ENCODE measurements around the gene ARFRP1. TPM values are rescaled to one million over a fixed set of nuclear protein-coding genes. Genes with fewer than 3 reads are reported as not detected.

Gene ARFRP1
- total and polyA plus RNA-seq, 2 of the 4 experiments (the other 2 are of a cell fraction): 25.3 to 36.6 TPM

DNA sequence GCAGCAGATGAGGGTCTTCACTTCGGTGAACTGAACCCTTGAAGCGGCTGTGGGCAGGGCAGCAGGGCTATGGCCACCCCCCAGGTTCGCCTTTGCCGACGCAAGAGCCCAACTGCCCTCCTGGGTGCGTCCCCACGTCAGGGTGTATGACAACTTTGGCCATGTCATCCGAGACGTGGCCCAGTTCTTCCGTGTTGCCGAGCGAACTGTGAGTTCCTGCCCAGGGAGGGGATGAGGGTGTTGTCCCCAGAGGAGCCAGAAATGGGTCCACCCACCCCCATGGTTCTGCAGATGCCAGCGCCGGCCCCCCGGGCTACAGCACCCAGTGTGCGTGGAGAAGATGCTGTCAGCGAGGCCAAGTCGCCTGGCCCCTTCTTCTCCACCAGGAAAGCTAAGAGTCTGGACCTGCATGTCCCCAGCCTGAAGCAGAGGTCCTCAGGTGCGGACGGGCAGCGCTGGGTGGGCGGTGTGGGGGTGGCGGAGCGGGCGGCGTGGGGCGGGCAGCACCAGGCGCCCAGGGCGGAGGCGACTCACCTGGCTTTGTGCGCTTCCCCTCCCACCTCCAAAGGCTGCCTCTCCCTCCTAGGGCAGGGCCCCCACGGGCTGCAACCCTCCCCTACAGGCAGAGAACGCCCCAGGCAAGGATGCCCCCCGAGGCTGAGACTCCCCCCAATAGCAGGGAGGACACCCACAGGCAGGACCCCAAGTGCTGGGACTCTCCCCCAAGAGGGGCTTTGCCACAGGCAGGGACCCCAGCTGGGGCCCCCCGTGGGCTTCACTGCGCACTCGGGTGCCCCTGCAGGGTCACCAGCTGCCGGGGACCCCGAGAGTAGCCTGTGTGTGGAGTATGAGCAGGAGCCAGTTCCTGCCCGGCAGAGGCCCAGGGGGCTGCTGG, 17.5 kb downstream of the ARFRP1 start:
- intact Hi-C loops (cut with micrococcal nuclease) (no loop called here), in situ Hi-C loops (cut with MboI; ENCODE audit: low sequenced_read_pairs) (no loop called here), dilution Hi-C loops (cut with HindIII; ENCODE audit: low sequenced_read_pairs, unreplicated experiment) (no loop called here)
- 97% methylated on average over 13 of the region's 40 CpGs; no CpG with 5 or more reads in 1 of the 2 experiments for WGBS, 2 experiments (ENCODE audit: extremely low coverage in 2 of 2, insufficient read length in 1 of 2)
- BruUV-seq (replicated peaks): no TSS peak
- DNase-seq: no peak
- H3K4me3 ChIP-seq (ENCODE audit: insufficient read depth, low read depth, low read length): no peak overlapping the region
- H2BK5ac ChIP-seq (ENCODE audit: low read depth, low read length, poor library complexity, severe bottlenecking): no peak overlapping the region
- peak overlapping the region; percentile 50 for H2AK9ac ChIP-seq (replicated peaks; ENCODE audit: low read depth, low read length, poor library complexity)
- no peaks in the 10 kb centered on the region for H3K27me3 ChIP-seq (ENCODE audit: control insufficient read depth, insufficient read depth, low read length)
- H4K8ac ChIP-seq (ENCODE audit: low read depth in 2 of 2, low read length in 2 of 2): no peak overlapping the region
- H3K9ac ChIP-seq (ENCODE audit: low read depth, low read length): no peak overlapping the region
- no peak overlapping the region for H2BK120ac ChIP-seq (ENCODE audit: low read depth, low read length)
- no peak overlapping the region for H3K4ac ChIP-seq (ENCODE audit: low read depth, low read length)
- H3K4me2 ChIP-seq (ENCODE audit: low read depth, low read length): no peak overlapping the region
- peaks cover 14% of the 10 kb centered on the region for H3K9me1 ChIP-seq (ENCODE audit: insufficient read depth, low read length)
- no peak overlapping the region for H2BK20ac ChIP-seq (ENCODE audit: low read depth, low read length)
- no peak overlapping the region for H2BK15ac ChIP-seq (ENCODE audit: low read depth, low read length)
- ChIA-PET POLR2A (ENCODE audit: unreplicated experiment) (no interaction called here), CTCF (no interaction called here)
- H3K56ac ChIP-seq (ENCODE audit: extremely low read depth, insufficient read depth, low read length): no peak overlapping the region
- no peak overlapping the region for H3K14ac ChIP-seq (replicated peaks; ENCODE audit: low read depth, low read length)
- H2AK5ac ChIP-seq (ENCODE audit: low read depth, low read length): no peak overlapping the region
- H3K36me3 ChIP-seq (ENCODE audit: control insufficient read depth, insufficient read depth, low read length): peaks cover 6% of the 10 kb centered on the region; the same call in 1 of the 2 replicates
- H4K91ac ChIP-seq (ENCODE audit: insufficient read depth, low read depth, low read length): no peak overlapping the region
- H3K23ac ChIP-seq (ENCODE audit: low read depth, low read length): no peak overlapping the region
- peak overlapping the region; percentile 21 for H2AFZ ChIP-seq (replicated peaks; ENCODE audit: low read length, poor library complexity)
- H3K79me1 ChIP-seq (ENCODE audit: low read depth in 1 of 2, low read length in 2 of 2): peaks cover 0 to 23% of the 10 kb centered on the region in 2 experiments; a peak in 2 of 4 replicates
- TF ChIP-seq, protein P1, sequence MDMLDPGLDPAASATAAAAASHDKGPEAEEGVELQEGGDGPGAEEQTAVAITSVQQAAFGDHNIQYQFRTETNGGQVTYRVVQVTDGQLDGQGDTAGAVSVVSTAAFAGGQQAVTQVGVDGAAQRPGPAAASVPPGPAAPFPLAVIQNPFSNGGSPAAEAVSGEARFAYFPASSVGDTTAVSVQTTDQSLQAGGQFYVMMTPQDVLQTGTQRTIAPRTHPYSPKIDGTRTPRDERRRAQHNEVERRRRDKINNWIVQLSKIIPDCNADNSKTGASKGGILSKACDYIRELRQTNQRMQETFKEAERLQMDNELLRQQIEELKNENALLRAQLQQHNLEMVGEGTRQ (IDR thresholded peaks at IDR 0.05; ENCODE audit: low read depth, low read length): no peak
- TF ChIP-seq NFE2L2 (IDR thresholded peaks at IDR 0.05; ENCODE audit: low read depth, low read length) (no peak), BHLHE40 (IDR thresholded peaks at IDR 0.05; ENCODE audit: low read depth, low read length) (no peak), CEBPB (IDR thresholded peaks at IDR 0.05; ENCODE audit: low read depth, low read length) (no peak), FOS (IDR thresholded peaks at IDR 0.05; ENCODE audit: low read depth, low read length) (no peak)
- H4K5ac ChIP-seq (ENCODE audit: low read depth, low read length): no peak overlapping the region
- no peak for ATAC-seq (ENCODE audit: low read depth)
- H3K18ac ChIP-seq (ENCODE audit: low read depth, low read length): no peak overlapping the region
- no peaks in the 10 kb centered on the region for H4K20me1 ChIP-seq (ENCODE audit: insufficient read depth, low read length)
- no peaks in the 10 kb centered on the region for H3K9me3 ChIP-seq (ENCODE audit: control insufficient read depth, insufficient read depth, low read length)
- no peak overlapping the region for H3K27ac ChIP-seq (ENCODE audit: insufficient read depth, low read length)
- peaks cover 15% of the 10 kb centered on the region for H3K4me1 ChIP-seq (ENCODE audit: control insufficient read depth, insufficient read depth, low read length)
